ENCODE results near the gene DIS3L2. TPM values are rescaled to one million over a fixed set of nuclear protein-coding genes. Genes with fewer than 3 reads are reported as not detected.
"Not testable (repeated sequence)": the region's sequence is repeated elsewhere in the genome, so short reads cannot be mapped to it uniquely, and the experiment has no call there.

DIS3L2 gene
- total RNA-seq, 1 donor from 2014 or later = 30.2 TPM

- Mint-ChIP-seq H3K27me3 (ENCODE audit: low read depth) (no peaks in the 10 kb centered on the region), H3K27ac (no peak overlapping the region), H3K4me3 (ENCODE audit: low read depth) (no peak overlapping the region), H3K36me3 (ENCODE audit: low read depth) (peaks cover 28% of the 10 kb centered on the region), H3K9me3 (no peaks in the 10 kb centered on the region), H3K4me1 (ENCODE audit: low read depth) (no peaks in the 10 kb centered on the region)
- intact Hi-C loops (cut with micrococcal nuclease) = no loop called here
- DNase-seq (ENCODE audit: low spot score) = no peak
Observed at GRCh38 chr2:232014681-232015080, 53.2 kb downstream of the DIS3L2 start.

GRCh38 chr2:232018181-232018580 is 56.7 kb downstream of the DIS3L2 start:
- H3K4me1 Mint-ChIP-seq (ENCODE audit: low read depth) = no peaks in the 10 kb centered on the region
- no peak for DNase-seq (ENCODE audit: low spot score)
- H3K4me3 Mint-ChIP-seq (ENCODE audit: low read depth) = no peak overlapping the region
- peaks cover 9% of the 10 kb centered on the region for H3K27me3 Mint-ChIP-seq (ENCODE audit: low read depth)
- no peak overlapping the region for H3K27ac Mint-ChIP-seq
- H3K9me3 Mint-ChIP-seq = no peaks in the 10 kb centered on the region
- H3K36me3 Mint-ChIP-seq (ENCODE audit: low read depth) = peaks cover 28% of the 10 kb centered on the region
- intact Hi-C loops (cut with micrococcal nuclease) = no loop called here

- intact Hi-C loops (cut with micrococcal nuclease) = no loop called here
- peaks cover 15% of the 10 kb centered on the region for H3K4me1 Mint-ChIP-seq (ENCODE audit: low read depth)
Observed at GRCh38 chr2:232022718-232023117, 61.2 kb downstream of the DIS3L2 start.

GRCh38 chr2:232023426-232023825 is 61.9 kb downstream of the DIS3L2 start:
- H3K4me1 Mint-ChIP-seq (ENCODE audit: low read depth) = peaks cover 22% of the 10 kb centered on the region
- H3K27me3 Mint-ChIP-seq (ENCODE audit: low read depth) = peaks cover 23% of the 10 kb centered on the region
- no peak overlapping the region for H3K4me3 Mint-ChIP-seq (ENCODE audit: low read depth)
- peaks cover 29% of the 10 kb centered on the region for H3K36me3 Mint-ChIP-seq (ENCODE audit: low read depth)
- H3K27ac Mint-ChIP-seq = no peak overlapping the region
- DNase-seq (ENCODE audit: low spot score) = no peak
- H3K9me3 Mint-ChIP-seq = no peaks in the 10 kb centered on the region
- intact Hi-C loops (cut with micrococcal nuclease) = no loop called here

More at GRCh38 chr2:232022718-232023117, 61.2 kb downstream of the DIS3L2 start:
- H3K27me3 Mint-ChIP-seq (ENCODE audit: low read depth) = peaks cover 18% of the 10 kb centered on the region
- no peak for DNase-seq (ENCODE audit: low spot score)
- H3K4me3 Mint-ChIP-seq (ENCODE audit: low read depth) = no peak overlapping the region
- H3K9me3 Mint-ChIP-seq = no peaks in the 10 kb centered on the region
- H3K36me3 Mint-ChIP-seq (ENCODE audit: low read depth) = peaks cover 33% of the 10 kb centered on the region
- no peak overlapping the region for H3K27ac Mint-ChIP-seq

- DNase-seq (ENCODE audit: low spot score) = no peak
- Mint-ChIP-seq H3K27me3 (ENCODE audit: low read depth) (peaks cover 34% of the 10 kb centered on the region), H3K4me1 (ENCODE audit: low read depth) (peaks cover 27% of the 10 kb centered on the region), H3K4me3 (ENCODE audit: low read depth) (no peak overlapping the region), H3K9me3 (no peaks in the 10 kb centered on the region), H3K27ac (no peak overlapping the region), H3K36me3 (ENCODE audit: low read depth) (peaks cover 39% of the 10 kb centered on the region)
- intact Hi-C loops (cut with micrococcal nuclease) = no loop called here
Observed at GRCh38 chr2:232024457-232024856, 62.9 kb downstream of the DIS3L2 start.

DNA sequence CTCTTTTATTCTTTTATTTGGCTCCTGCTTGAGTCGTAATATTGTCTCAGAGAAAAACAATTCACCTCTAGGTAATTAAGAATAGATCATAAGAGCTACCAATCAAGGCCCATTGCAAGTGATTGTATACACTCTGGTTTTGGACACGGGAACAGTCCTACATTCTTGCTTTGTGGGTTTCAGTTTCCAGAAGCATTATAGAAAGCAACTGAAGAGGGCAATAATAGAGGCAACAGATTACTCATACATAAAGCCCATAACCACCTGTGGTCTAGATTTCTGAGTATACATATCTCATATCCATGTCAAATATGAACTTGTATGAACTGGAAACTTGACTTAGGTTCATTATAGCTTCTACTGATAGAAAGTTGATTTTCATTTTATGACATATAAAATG is 65.4 kb downstream of the DIS3L2 start:
- intact Hi-C loops (cut with micrococcal nuclease) = loop anchor here (1.0 to 5.0 kb wide), 2 partner anchors 31 to 85 kb away; no protein-coding TSS in a partner anchor
- Mint-ChIP-seq H3K36me3 (ENCODE audit: low read depth) (peaks cover 63% of the 10 kb centered on the region), H3K27ac (no peak overlapping the region), H3K4me1 (ENCODE audit: low read depth) (peaks cover 27% of the 10 kb centered on the region), H3K27me3 (ENCODE audit: low read depth) (peaks cover 40% of the 10 kb centered on the region), H3K4me3 (ENCODE audit: low read depth) (no peak overlapping the region), H3K9me3 (peaks cover 5% of the 10 kb centered on the region)
- no peak for DNase-seq (ENCODE audit: low spot score)

DNA sequence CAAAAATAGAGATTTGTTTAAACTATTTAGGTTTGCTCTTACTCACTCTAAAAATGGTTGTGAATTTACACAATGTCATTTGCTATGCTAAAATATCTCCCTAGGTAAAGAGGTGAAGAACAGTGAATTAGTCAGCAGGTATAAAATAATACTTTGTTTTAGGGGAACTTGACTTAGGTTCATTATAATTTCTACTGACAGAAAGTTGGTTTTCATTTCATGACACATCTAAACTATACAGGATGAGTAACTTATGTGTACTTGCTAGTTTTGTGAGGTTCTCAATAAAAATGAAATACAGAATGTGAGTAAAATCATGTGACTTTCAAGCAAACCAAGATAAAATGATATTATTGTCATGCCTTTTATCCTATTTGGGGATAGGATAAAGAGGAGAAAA is 66.0 kb downstream of the DIS3L2 start:
- Mint-ChIP-seq H3K27me3 (ENCODE audit: low read depth) (peaks cover 39% of the 10 kb centered on the region), H3K4me1 (ENCODE audit: low read depth) (peaks cover 27% of the 10 kb centered on the region), H3K4me3 (ENCODE audit: low read depth) (no peak overlapping the region), H3K9me3 (peaks cover 9% of the 10 kb centered on the region), H3K27ac (no peak overlapping the region), H3K36me3 (ENCODE audit: low read depth) (peaks cover 68% of the 10 kb centered on the region)
- intact Hi-C loops (cut with micrococcal nuclease) = loop anchor here (1.0 to 5.0 kb wide), 2 partner anchors 31 to 85 kb away; no protein-coding TSS in a partner anchor
- DNase-seq (ENCODE audit: low spot score) = no peak

GRCh38 chr2:232028071-232028470 is 66.6 kb downstream of the DIS3L2 start:
- peaks cover 12% of the 10 kb centered on the region for H3K9me3 Mint-ChIP-seq
- peaks cover 72% of the 10 kb centered on the region for H3K36me3 Mint-ChIP-seq (ENCODE audit: low read depth)
- H3K27ac Mint-ChIP-seq = no peak overlapping the region
- intact Hi-C loops (cut with micrococcal nuclease) = loop anchor here (5.0 kb wide), 1 partner anchor 84 kb away; no protein-coding TSS in a partner anchor
- H3K27me3 Mint-ChIP-seq (ENCODE audit: low read depth) = peaks cover 36% of the 10 kb centered on the region
- no peak for DNase-seq (ENCODE audit: low spot score)
- no peak overlapping the region for H3K4me3 Mint-ChIP-seq (ENCODE audit: low read depth)
- peaks cover 27% of the 10 kb centered on the region for H3K4me1 Mint-ChIP-seq (ENCODE audit: low read depth)

GRCh38 chr2:232028631-232029030 is 67.1 kb downstream of the DIS3L2 start:
- intact Hi-C loops (cut with micrococcal nuclease) = loop anchor here (5.0 kb wide), 1 partner anchor 84 kb away; no protein-coding TSS in a partner anchor
- H3K4me3 Mint-ChIP-seq (ENCODE audit: low read depth) = no peak overlapping the region
- peaks cover 27% of the 10 kb centered on the region for H3K4me1 Mint-ChIP-seq (ENCODE audit: low read depth)
- H3K27ac Mint-ChIP-seq = no peak overlapping the region
- DNase-seq (ENCODE audit: low spot score) = no peak
- H3K27me3 Mint-ChIP-seq (ENCODE audit: low read depth) = peaks cover 36% of the 10 kb centered on the region
- peaks cover 13% of the 10 kb centered on the region for H3K9me3 Mint-ChIP-seq
- H3K36me3 Mint-ChIP-seq (ENCODE audit: low read depth) = peaks cover 77% of the 10 kb centered on the region

GRCh38 chr2:232029346-232029745 is 67.8 kb downstream of the DIS3L2 start:
- Mint-ChIP-seq H3K27ac (no peak overlapping the region), H3K4me3 (ENCODE audit: low read depth) (no peak overlapping the region), H3K9me3 (peaks cover 17% of the 10 kb centered on the region), H3K36me3 (ENCODE audit: low read depth) (peaks cover 83% of the 10 kb centered on the region), H3K4me1 (ENCODE audit: low read depth) (peaks cover 27% of the 10 kb centered on the region), H3K27me3 (ENCODE audit: low read depth) (peaks cover 38% of the 10 kb centered on the region)
- intact Hi-C loops (cut with micrococcal nuclease) = loop anchor here (5.0 kb wide), 1 partner anchor 83 kb away; no protein-coding TSS in a partner anchor
- no peak for DNase-seq (ENCODE audit: low spot score)

DNA sequence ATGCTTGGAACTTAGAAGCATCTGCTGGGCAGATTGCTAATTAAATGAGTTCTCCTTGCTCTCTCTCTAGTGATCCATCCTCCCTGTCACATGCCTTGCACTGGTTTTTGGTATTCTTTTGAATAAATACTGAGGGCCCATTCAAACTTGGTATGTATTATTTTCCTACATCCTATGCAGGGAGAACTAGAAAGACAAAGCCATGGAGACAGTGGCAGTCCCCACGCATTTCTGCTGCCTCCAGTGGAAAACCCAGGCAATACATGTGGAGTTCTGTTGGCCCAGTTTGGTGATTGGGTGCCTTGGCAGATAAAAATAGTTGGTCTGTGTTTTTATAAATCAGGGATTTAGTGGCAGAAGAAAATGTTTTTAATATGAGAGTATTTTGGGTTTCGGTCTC is 68.7 kb downstream of the DIS3L2 start:
- Mint-ChIP-seq H3K27ac (no peak overlapping the region), H3K4me3 (ENCODE audit: low read depth) (no peak overlapping the region), H3K4me1 (ENCODE audit: low read depth) (peaks cover 27% of the 10 kb centered on the region), H3K36me3 (ENCODE audit: low read depth) (peaks cover 82% of the 10 kb centered on the region), H3K27me3 (ENCODE audit: low read depth) (peaks cover 38% of the 10 kb centered on the region), H3K9me3 (peaks cover 26% of the 10 kb centered on the region)
- intact Hi-C loops (cut with micrococcal nuclease) = no loop called here
- no peak for DNase-seq (ENCODE audit: low spot score)

DNA sequence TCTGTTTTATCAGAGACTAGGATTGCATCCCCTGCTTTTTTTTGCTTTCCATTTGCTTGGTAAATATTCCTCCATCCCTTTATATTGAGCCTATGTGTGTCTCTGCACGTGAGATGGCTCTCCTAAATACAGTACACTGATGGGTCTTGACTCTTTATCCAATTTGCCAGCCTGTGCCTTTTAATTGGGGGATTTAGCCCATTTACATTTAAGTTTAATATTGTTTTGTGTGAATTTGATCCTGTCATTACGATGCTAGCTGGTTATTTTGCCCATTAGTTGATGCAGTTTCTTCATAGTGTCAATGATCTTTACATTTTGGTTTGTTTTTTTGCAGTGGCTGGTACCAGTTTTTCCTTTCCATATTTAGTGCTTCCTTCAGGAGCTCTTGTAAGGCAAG is 73.8 kb downstream of the DIS3L2 start:
- DNase-seq (ENCODE audit: low spot score); H3K27ac Mint-ChIP-seq; intact Hi-C loops (cut with micrococcal nuclease); H3K4me3 Mint-ChIP-seq (ENCODE audit: low read depth); H3K4me1 Mint-ChIP-seq (ENCODE audit: low read depth): not testable (repeated sequence)
- Mint-ChIP-seq H3K9me3 (peaks cover 37% of the 10 kb centered on the region), H3K36me3 (ENCODE audit: low read depth) (peaks cover 66% of the 10 kb centered on the region), H3K27me3 (ENCODE audit: low read depth) (peaks cover 17% of the 10 kb centered on the region)

- H3K4me3 Mint-ChIP-seq (ENCODE audit: low read depth); intact Hi-C loops (cut with micrococcal nuclease); H3K27ac Mint-ChIP-seq; DNase-seq (ENCODE audit: low spot score); H3K4me1 Mint-ChIP-seq (ENCODE audit: low read depth): not testable (repeated sequence)
- peaks cover 17% of the 10 kb centered on the region for H3K27me3 Mint-ChIP-seq (ENCODE audit: low read depth)
- peaks cover 33% of the 10 kb centered on the region for H3K9me3 Mint-ChIP-seq
- peaks cover 51% of the 10 kb centered on the region for H3K36me3 Mint-ChIP-seq (ENCODE audit: low read depth)
Observed at GRCh38 chr2:232036876-232037275, 75.4 kb downstream of the DIS3L2 start.

All from activated T-helper 2 cell treated with anti-CD3 and anti-CD28 coated beads, Interferon-gamma antibody, Interleukin-2, Interleukin-4, amounts not matched to agents 10 μg/mL and 5 μg/mL and 100 μg/mL, durations not matched to agents 14 hours and 24 hours and 36 hours (primary cell).